Gastrocnemius medialis (tissue), 4 donors: ENCODE measurements around the gene DCTN2. TPM values are rescaled to one million over a fixed set of nuclear protein-coding genes. Genes with fewer than 3 reads are reported as not detected.

ENCODE experiments used
- ATAC-seq, 2 donors: fragments of 150-250 bp; one replicate each; pipeline ENCODE4 v1.9.1; 2016
- DNase-seq, 2 donors: peaks; one replicate each; pipeline ENCODE4 v3.0.0-alpha.2; 2019
- H3K27ac ChIP-seq, 4 donors: fragments of 200-600 bp; sonication (generic); 1 replicate in 1 of 4; 2 replicates in 3 of 4; pipeline ENCODE4 v1.5.1; 2016 to 2018; ENCODE audit warnings: mild to moderate bottlenecking in 2 of 4, moderate library complexity in 1 of 4
- H3K27me3 ChIP-seq, 3 donors: fragments of 200-600 bp; sonication (generic) in 2 of 3; 1 replicate in 1 of 3; 2 replicates in 2 of 3; pipeline versions ENCODE4 v1.5.1 to v1.6.0; 2016 to 2019; ENCODE audit warnings: mild to moderate bottlenecking in 1 of 3, moderate library complexity in 1 of 3
- H3K36me3 ChIP-seq, 2 donors: fragments of 200-600 bp; sonication (generic) in 1 of 2; one replicate each; pipeline ENCODE4 v1.5.1; 2017 to 2018
- H3K4me1 ChIP-seq, 2 donors: fragments of 200-600 bp; sonication (generic) in 1 of 2; one replicate each; pipeline ENCODE4 v1.5.1; 2016 to 2017; ENCODE audit warnings: mild to moderate bottlenecking in 2 of 2
- H3K4me3 ChIP-seq, 4 donors: fragments of 200-600 bp; sonication (generic) in 3 of 4; 1 replicate in 1 of 4; 2 replicates in 3 of 4; pipeline ENCODE4 v1.5.1; 2016 to 2019; ENCODE audit warnings: mild to moderate bottlenecking in 2 of 4
- H3K9me3 ChIP-seq, 3 donors: fragments of 200-600 bp; sonication (generic) in 2 of 3; 1 replicate in 1 of 3; 2 replicates in 2 of 3; pipeline ENCODE4 v1.5.1; 2016 to 2019
- CTCF ChIP-seq, 5 experiments: fragments of 450-650 bp in 3 of 5; fragments of 200-600 bp in 2 of 5; sonication (generic) in 2 of 5; IDR thresholded peaks in 4 of 5; conservative IDR thresholded peaks in 1 of 5; 1 replicate in 4 of 5; 2 replicates in 1 of 5; pipeline ENCODE4 v1.5.1; 2016 to 2019; ENCODE audit warnings: antibody characterized with exemption in 5 of 5, mild to moderate bottlenecking in 3 of 5, moderate library complexity in 3 of 5
- POLR2A ChIP-seq, 2 donors: fragments of 450-650 bp; IDR thresholded peaks; one replicate each; pipeline ENCODE4 v1.6.1; 2017; ENCODE audit warnings: antibody characterized with exemption in 2 of 2, mild to moderate bottlenecking in 2 of 2, moderate library complexity in 2 of 2
- in situ Hi-C, 4 donors: fragments of 200-750 bp; cut with MboI; loops; one replicate each; pipeline versions ENCODE4 v1.15.0 to v1.8.0; 2017; ENCODE audit warnings: low sequenced_read_pairs in 4 of 4
- intact Hi-C: fragments of 100-400 bp; cut with DNase I; formaldehyde crosslinking; loops from one replicate; pipeline ENCODE4 v1.15.1; 2023; ENCODE audit warnings: low total_unique reads
- total RNA-seq, 4 donors: library from RNA; depleted of rRNA; stranded (reverse); fragments of >200 nt; gene quantifications; one replicate each; pipeline versions ENCODE4 v1.1.0 to v1.2.3, GENCODE V29; 2016

Gene DCTN2
- total RNA-seq, 4 donors from 2014 or later, result 147 to 265 (median 177) TPM

DNA sequence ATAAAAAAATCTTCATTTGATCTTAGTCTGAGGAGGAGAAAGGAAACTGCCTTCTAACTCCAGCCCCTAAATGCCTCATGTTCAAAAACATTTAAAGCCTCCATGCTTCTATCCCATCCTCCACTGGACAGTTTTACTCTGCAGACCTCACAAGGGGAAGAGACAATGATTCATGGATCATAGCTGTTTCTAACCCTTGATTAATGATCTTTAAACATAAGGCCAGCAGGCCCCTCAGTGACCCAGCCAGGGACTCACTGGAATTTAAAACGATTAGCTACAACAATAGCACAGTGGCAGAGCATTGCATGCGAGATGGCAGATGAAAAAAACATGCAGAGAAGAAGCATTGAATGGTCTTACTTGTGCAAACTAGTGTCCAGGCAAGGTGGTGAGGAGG lies 6.0 kb downstream of the DCTN2 start:
- no peak for ATAC-seq
- in situ Hi-C loops, result no loop called here
- peaks cover 0 to 47% of the 10 kb centered on the region in 2 donors for H3K36me3 ChIP-seq

GRCh38 chr12:57539134-57539768 lies 7.7 kb downstream of the DCTN2 start:
- no peaks in the 10 kb centered on the region for H3K27me3 ChIP-seq
- H3K4me1 ChIP-seq, result no peaks in the 10 kb centered on the region
- H3K4me3 ChIP-seq, result no peak overlapping the region
- intact Hi-C loops, result no loop called here
- ATAC-seq (no peak), DNase-seq (no peak)
- in situ Hi-C loops, result no loop called here
- TF ChIP-seq POLR2A (IDR thresholded peaks at IDR 0.05) (no peak), CTCF (IDR thresholded peaks at IDR 0.05 in 4 of 5, conservative IDR thresholded peaks at IDR 0.05 in 1 of 5) (no peak)
- peaks cover 0 to 62% of the 10 kb centered on the region in 2 donors for H3K36me3 ChIP-seq
- H3K27ac ChIP-seq, result no peak overlapping the region
- no peaks in the 10 kb centered on the region for H3K9me3 ChIP-seq

More for the DNA sequence above, 6.0 kb downstream of the DCTN2 start:
- intact Hi-C loops, result no loop called here
- H3K4me1 ChIP-seq, result peaks cover 11 to 12% of the 10 kb centered on the region in 2 donors
- no peaks in the 10 kb centered on the region for H3K27me3 ChIP-seq
- no peaks in the 10 kb centered on the region for H3K9me3 ChIP-seq
- TF ChIP-seq POLR2A (IDR thresholded peaks at IDR 0.05) (no peak), CTCF (IDR thresholded peaks at IDR 0.05 in 4 of 5, conservative IDR thresholded peaks at IDR 0.05 in 1 of 5) (no peak)
- no peak overlapping the region for H3K27ac ChIP-seq
- no peak overlapping the region for H3K4me3 ChIP-seq
- DNase-seq, result no peak

- no peak overlapping the region for H3K27ac ChIP-seq
- intact Hi-C loops (no loop called here), in situ Hi-C loops (no loop called here)
- TF ChIP-seq CTCF (IDR thresholded peaks at IDR 0.05 in 4 of 5, conservative IDR thresholded peaks at IDR 0.05 in 1 of 5), result no peak
- no peak for TF ChIP-seq POLR2A (IDR thresholded peaks at IDR 0.05)
- no peak overlapping the region for H3K4me3 ChIP-seq
- ATAC-seq, result no peak
- no peaks in the 10 kb centered on the region for H3K4me1 ChIP-seq
- DNase-seq, result no peak
- no peaks in the 10 kb centered on the region for H3K27me3 ChIP-seq
- H3K36me3 ChIP-seq, result peaks cover 2 to 75% of the 10 kb centered on the region in 2 donors
- H3K9me3 ChIP-seq, result no peaks in the 10 kb centered on the region
These were observed 10.4 kb downstream of the DCTN2 start for GRCh38 chr12:57536597-57536942.

DNA sequence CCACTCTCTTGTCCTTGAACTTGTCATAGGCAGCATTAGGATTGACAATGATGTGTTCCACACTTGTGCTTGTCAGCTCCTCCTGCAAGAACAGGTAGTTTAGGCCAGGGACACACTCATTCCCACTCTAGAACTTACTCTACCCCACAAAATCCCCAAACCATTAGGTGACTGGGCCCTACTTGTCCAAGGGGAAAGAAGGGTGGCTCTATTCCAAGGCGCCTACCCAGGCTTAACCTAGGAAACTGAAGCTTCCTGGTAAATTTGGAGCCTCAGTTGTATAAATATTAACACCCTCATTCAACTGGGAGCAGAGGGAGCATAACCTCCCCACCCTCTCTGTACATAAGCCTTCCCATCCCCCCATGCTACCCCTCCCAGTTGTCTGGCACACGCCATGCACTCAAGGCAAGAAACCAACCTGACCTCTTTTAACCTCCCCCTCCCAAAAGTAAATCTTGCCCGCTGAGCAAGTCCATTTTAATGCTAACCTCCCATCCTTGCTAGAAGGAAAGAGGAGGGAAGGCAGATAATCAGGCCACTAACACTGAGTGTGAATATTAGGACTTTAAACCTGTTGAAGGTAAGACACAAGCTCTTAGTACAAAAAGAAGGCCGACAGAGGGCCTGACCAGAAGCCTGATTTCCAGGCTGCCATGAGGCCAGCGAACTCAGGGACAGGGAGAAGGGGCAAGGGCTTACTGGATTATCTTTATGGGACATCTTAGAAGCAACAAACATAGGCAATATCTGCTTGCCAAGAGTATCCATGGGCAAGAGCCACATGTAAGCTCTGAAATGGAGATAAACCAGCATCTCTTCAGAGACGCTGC lies 11.0 kb downstream of the DCTN2 start:
- peaks cover 2 to 75% of the 10 kb centered on the region in 2 donors for H3K36me3 ChIP-seq
- TF ChIP-seq CTCF (IDR thresholded peaks at IDR 0.05 in 4 of 5, conservative IDR thresholded peaks at IDR 0.05 in 1 of 5) (no peak), POLR2A (IDR thresholded peaks at IDR 0.05) (no peak)
- no peak overlapping the region for H3K4me3 ChIP-seq
- H3K9me3 ChIP-seq, result no peaks in the 10 kb centered on the region
- intact Hi-C loops (no loop called here), in situ Hi-C loops (no loop called here)
- DNase-seq (no peak), ATAC-seq (no peak)
- no peaks in the 10 kb centered on the region for H3K4me1 ChIP-seq
- no peak overlapping the region for H3K27ac ChIP-seq
- no peaks in the 10 kb centered on the region for H3K27me3 ChIP-seq
